Amygdala (tissue), 56 donors: ENCODE results near the gene SLC17A7.

Experiments
- DNase-seq, 56 donors: peaks; one replicate each; lab custom pipeline; 2025; lab: John Stamatoyannopoulos, UW

SLC17A7 gene

DNA sequence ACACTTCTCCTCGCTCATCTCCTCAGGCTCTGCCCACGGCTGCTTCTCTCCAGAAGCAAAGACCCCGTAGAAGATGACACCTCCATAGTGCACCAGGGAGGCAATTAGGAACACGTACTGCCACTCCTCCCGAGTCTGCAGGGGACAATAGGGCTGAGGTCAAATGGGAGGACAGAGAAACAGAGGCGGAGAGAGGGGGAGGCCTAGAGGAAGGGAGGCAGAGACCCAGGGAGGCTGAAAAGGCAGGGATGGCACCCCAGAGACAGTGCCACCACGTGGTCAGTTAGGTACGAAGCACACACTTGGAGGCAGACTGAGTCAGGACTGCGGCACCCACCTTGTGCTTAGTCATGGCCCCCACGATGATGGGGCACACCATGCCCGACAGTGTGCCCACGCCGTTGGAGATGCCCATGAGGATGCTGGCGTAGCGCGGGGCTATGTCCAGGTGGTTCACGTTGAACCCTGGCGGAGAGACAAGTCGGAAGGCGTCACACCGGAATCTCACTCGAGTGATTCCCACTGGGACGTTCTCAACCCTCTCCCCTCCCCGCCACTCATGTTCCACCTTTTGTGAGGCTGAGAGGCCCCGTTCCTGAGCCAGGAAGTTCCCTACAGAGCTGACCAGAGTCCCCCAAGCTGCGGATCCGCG is 10.5 kb downstream of the SLC17A7 start:
- DNase-seq: peak in 2 of 56 donors; percentile 10 to 13

DNA sequence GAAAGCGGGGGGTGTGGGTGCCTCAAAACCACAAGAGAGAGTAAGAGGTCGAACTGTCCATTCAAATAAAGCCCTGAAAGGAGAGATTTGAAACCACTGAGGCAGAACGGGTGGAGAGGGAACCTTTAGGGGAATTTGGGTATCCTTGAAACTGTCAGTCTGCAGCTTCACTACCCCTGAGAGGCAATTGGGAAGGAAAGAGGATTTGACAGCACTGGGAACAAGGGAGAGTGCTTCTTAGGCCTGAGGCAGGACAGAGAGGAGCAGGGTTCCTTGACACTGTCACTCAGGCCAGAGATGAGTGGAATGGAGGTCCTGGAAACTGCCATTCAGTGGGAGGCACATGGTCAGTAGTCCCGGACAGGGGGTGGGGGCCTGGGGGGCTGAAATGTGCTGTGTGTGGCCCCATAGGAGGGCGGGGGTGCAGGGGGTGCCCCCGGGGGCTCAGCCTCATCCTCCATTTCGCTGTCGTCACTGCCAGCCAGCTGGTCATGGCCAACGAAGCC is 11.1 kb downstream of the SLC17A7 start:
- DNase-seq: no peak

DNA sequence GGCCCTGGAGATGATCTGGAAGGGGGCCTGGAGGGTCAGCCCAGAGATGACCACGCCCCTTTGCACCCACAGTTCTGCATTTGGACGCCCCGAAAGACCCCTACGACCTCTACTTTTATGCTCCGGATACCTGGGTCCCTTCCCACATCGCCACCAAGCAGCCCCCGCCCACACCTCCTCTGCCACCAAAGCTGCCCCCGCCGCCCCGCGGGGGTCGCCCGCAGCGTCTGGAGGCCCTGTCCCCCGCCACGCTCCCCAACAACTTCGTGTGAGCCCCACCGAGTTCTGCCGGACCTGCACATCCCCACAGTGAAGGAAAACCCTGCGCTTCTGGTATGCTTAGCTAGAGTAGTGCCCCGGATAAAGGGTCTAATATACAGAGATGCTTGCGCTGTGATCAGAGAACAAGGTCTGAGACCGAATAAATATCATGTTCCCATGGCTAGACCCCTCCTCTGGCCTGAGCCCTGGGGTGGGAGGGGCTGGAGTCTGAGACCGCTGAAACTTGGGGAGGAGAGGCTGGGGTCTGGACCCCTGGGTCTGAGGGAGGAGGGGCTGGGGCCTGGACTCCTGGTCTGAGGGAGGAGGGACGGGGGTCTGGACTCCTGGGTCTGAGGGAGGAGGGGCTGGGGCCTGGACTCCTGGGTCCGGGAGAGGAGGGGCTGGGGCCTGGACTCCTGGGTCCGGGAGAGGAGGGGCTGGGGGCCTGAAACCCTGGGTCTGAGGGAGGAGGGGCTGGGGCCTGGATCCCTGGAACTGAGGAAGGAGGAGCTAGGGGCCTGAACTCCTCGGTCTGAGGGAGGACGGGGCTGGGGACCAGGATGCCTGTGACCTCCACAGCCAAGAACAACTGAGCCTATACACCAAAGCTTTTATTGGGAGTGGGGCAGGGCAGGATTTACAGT is 12.5 kb downstream of the SLC17A7 start:
- peak in 1 of 56 donors; percentile 15 for DNase-seq

GRCh38 chr19:49427855-49428546 is 13.3 kb downstream of the SLC17A7 start:
- no peak for DNase-seq

GRCh38 chr19:49427339-49427738 is 14.0 kb downstream of the SLC17A7 start:
- no peak for DNase-seq

- no peak for DNase-seq
These were observed 15.3 kb downstream of the SLC17A7 start for GRCh38 chr19:49425922-49426592.

GRCh38 chr19:49425178-49425577 is 16.1 kb downstream of the SLC17A7 start, which contains the start of gene GFY:
Gene GFY (plus strand): TSS chr19:49425388. CDS start chr19:49426431, 1,043 bp downstream.
- no peak for DNase-seq

- DNase-seq: no peak
These were observed 17.4 kb downstream of the SLC17A7 start for GRCh38 chr19:49423985-49424303.

DNA sequence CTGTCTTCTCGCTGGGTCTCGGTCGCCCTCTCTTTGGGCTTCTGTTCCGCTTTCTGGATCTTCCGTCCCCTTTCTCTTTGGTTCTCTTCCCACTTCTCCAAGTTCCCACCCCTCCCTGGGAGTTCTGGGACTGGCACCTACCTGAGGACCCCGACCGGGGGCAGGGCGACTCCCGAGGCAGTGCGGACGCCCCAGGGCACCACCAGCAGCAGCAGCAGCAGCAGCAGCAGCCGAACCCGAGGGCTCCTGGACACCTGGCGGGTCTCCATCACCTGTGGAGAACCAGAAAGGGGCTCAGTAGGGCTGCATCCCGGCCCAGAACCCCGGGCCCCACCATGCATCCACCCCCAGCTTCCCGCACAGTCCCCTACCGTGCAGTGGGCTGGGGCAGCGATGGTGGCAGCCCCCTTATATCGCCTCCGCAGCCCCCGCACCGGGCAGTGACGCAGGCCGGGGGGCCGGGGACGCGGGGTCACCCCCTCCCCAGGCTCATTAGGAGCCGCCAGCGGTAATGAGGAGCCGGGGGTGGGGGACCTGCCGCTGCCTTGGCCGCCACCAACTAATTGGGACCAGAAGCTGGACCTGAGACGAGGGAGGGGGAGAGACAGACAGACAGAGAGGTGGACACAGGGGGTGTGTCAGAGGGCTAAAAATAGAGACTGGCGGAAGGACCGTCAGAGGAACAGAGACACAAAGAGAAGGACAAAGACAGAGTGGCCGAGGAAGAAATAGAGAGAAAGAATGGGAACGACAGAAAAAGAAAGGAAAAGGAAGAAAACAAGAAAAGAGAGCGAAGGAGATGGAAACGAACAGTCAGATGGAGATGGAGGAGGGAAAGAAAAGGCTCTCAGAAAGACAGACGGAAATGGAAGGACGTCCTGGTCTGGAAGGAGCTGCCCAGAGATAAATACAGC is 18.0 kb downstream of the SLC17A7 start, which contains the start of gene PTH2:
PTH2 (minus strand) TSS at position 371 of the 914 bp plus-strand sequence; CDS start at position 269, 102 bp downstream.
- DNase-seq: no peak

- peak in 4 of 56 donors; percentile 6 to 41 (median 19) for DNase-seq
These were observed 18.8 kb downstream of the SLC17A7 start for GRCh38 chr19:49422407-49423070.

DNA sequence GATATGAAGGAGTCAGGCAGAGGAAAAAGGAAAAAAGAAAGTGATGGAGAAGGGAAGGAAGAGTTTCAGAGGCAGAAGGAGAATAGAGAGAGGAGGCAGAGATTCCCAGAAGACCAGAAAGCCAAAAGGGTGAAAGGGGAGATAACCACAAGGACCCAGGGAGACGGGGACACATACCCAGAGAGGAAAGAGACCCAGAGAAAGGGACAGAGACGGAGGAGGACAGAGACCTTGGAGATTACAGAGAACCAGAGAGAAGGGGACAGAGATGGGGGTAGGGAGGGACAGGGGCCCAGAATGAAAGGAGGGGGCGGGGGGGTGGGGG is 19.5 kb downstream of the SLC17A7 start:
- no peak for DNase-seq

DNA sequence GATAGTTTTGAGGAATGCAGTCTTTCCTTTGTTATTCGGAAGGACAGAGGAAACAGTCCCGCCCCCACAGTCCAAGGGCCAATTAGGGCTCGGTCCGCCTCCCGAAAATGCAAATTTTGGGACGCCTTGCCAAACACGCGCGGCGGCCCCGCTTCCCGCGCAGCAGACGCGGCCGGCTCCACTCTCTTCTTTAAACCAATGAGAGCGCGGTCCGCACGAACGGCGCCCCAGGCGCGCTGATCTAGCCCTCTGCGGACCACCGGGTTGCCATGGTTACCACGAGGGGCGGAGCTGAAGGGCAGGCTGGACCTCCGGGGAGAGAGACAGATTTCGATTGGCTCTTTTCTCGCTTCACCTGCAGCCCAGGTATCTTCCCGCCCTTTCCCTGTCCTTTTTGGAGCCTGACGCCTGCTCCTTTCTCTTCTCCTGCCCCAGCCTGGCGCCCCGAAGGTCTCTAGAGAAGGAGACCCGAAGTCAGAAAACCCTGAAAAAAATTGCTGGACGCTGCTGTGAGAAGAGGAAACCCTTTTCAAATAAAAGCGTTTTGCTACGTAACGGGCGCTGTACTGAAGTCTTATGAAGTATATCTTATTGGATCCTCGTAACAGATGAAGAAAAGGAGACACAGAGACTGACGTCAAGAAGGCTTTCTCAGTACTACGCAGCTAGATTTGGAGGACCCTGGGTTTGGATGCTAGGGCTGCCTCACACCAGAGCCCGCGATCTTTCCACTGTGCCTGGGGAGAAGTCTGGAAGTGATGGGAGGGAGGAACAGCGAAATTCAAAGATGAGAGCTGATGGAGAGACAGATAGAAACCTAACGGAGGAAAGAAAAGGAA is 20.1 kb downstream of the SLC17A7 start:
- DNase-seq: peak in 9 of 56 donors; percentile 7 to 40 (median 15)

- no peak for DNase-seq
These were observed 21.1 kb downstream of the SLC17A7 start for GRCh38 chr19:49420227-49420626.

DNA sequence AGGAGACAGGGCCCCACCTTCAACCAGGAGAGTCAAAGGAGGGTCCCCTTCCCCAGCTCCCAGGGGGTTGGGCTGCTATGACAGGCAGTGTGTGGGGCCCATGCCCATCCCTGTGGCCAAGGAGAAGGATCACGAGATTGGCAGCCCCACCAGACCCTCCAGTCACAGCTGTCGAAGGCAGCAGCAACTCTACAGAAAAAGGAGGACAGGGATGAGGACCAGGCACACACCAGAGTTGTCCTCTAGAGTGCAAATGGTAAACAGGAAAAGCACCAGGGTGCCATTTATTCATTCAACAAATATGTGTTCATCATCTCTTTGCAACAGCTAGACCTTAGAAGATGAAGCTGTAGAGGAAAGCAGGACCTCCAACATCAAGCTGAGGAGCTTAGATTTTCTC is 22.2 kb downstream of the SLC17A7 start:
- no peak for DNase-seq

- no peak for DNase-seq
These were observed 22.8 kb downstream of the SLC17A7 start for GRCh38 chr19:49418511-49418910.

DNA sequence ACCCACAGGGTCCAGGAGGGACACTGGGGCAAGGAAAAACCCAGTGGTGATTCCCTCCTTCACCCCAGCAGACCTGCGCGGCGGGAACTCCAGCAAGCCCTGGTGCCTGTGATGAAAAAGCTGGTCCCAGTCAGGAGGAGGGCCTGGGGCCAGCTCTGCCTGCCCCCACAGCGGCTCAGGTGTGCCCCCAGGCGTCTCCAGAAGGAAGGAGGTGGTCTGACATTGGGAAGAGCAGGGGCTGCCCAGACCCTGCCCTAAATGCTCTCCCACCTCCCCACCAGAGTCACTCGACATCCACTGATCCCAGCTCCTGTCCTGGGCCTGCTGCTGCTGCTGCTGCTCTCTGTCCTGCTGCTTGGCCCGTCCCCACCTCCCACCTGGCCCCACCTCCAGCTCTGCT is 24.2 kb downstream of the SLC17A7 start:
- DNase-seq: no peak

DNA sequence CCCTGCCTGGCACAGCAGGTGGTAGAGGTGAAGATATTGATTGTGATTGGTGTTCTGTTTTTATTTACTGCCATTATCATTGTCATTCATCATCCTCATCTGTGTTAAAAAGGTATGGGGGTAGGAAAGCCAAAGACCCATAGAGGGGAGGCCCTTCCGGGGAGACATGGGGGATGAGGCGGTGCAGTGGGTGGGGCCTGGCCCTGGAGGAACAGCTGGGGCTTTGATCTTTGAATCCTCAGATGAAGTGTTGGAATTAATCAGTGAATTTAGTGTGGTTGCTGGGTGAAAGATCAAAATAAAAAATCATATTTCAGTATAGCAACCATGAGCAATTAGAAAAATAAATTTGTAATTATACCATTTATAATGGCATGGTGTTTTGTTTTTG is 25.5 kb downstream of the SLC17A7 start:
- DNase-seq: no peak
